Measurements from ENCODE around the gene ZNF362.
"Not testable (repeated sequence)": the region's sequence is repeated elsewhere in the genome, so short reads cannot be mapped to it uniquely, and the experiment has no call there.

ZNF362 gene, protein sequence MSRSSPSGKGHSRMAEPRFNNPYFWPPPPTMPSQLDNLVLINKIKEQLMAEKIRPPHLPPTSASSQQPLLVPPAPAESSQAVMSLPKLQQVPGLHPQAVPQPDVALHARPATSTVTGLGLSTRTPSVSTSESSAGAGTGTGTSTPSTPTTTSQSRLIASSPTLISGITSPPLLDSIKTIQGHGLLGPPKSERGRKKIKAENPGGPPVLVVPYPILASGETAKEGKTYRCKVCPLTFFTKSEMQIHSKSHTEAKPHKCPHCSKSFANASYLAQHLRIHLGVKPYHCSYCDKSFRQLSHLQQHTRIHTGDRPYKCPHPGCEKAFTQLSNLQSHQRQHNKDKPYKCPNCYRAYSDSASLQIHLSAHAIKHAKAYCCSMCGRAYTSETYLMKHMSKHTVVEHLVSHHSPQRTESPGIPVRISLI

DNA sequence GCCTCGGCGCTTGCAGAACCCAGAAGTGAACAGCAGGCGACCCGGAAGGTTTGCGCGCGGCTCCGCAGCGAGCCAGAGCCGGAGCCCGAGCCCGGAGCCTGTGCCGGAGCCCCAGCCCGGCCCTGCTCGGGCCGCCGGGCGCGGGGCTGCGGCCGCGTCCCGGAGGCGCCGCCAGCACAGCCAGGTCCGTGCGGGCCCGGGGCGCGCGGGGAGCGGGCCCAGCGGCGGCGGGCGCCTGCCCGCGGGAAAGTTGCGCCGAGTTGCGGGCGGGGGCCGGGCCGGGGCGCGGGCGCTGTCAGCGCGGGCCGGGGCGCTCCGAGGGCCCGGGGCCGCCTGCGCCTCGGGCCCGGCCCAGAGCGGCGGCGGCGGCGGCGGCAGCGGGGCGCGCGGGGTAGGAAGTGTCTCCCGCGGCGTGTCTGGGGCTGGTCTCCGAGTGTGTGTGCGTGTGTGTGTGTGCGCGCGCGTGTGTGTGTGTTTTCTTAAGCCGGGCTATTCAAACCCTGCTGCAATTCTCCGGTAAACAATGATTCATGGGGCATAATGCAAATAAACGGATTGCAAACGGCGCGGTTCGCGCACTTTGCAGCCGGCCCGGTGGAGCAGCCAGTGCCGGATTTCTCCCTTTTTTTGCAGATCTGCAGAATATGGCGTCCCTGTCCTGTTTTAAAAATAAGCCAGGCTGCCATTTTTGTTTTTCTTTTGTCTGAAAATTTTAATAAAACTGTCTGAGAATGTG is at the start of gene ZNF362:
TSS of gene ZNF362 (plus strand) at position 22 of the 736 bp plus-strand sequence. CDS start 14,083 bp downstream, outside the sequence.
- in situ Hi-C loops (cut with MboI; ENCODE audit: low sequenced_read_pairs), result no loop called here

DNA sequence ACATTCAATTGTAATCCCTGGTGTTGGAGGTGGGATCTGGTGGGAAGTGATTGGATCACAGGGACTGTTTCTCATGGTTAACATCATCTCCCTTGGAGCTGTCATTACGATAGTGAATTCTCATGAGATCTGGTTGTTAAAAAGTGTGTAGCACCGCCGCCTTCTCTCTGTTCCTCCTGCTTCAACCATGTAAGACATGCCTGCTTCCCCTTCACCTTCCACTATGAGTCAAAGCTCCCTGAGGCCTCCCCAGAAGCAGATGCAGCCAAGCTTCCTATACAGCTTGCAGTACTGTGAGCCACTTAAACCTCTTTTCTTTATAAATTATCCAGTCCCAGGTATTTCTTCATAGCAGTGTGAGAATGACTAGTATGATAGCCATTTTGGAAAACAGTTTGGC is 44.3 kb upstream of the ZNF362 start:
- in situ Hi-C loops (cut with MboI; ENCODE audit: low sequenced_read_pairs), result no loop called here

DNA sequence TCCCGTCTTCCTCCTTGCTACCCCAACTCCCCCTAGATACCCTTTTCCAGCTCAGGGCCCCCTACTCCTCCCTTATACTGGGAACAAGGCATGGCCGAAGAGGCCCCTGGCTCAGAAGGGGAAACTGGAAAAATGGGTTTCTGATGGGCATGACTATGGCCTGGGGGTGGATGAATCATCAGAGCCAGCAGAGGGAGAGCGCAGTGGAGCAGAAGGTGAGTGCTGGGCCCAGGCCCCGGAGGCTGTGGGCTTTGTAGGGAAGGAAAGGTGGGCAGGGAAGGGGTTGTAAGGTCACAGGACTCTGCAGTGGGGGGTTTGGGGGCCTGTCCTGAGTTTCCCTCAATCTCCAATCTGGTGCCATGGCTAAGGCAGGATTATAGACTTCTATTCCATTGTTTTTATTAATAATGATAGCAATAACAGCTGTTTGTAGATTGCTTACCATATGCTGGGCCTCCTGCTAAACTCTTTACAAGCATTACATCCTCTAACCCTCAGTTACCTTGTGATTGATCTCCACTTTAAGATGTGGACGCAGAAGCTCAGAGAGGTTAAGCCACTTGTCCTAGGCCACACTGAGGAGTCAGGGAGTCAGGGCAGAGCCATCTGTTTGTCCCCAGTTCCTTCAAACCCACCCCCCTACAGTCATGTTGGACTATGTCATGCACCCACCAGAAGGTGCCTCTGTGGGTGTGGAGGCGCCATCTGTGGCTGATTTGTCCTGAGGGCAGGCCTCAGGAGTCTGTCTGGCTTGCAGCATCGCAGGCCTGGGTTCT is 36.2 kb upstream of the ZNF362 start:
- in situ Hi-C loops (cut with MboI; ENCODE audit: low sequenced_read_pairs), result no loop called here

DNA sequence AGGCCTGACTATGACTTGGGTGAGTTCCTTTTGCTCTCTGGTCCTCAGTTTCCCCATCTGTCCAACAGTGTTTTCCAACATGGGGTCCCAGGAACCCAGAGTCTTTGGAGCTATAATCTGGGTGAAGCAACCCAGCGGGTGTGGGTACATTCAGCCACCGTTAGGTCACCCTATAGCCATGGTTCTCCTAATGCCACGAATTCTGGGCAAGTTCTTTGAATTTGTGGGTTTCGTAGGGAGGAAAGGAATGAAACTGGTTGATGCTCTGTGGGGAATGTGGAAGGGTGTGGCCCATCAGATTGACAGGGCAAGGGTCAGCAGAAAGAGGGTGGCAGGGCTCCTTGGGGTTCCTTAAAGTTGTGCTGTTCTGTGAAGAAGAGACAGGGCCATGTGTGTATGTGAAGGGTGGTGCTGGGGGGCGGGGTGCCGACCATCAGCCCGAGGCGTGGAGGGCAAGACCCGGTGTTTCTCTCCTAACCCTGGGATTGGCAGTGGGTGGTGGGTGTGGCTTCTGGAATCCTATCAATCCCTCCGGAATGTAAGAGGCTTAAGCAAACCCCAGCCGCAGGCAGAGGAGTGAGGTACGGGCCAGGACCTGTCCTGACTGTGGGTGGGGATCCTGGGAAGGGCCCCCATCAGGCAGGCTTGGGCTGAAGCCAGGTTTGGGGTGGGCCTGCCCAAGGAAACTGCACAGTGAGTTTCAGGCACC is 35.5 kb upstream of the ZNF362 start:
- in situ Hi-C loops (cut with MboI; ENCODE audit: low sequenced_read_pairs), result no loop called here

DNA sequence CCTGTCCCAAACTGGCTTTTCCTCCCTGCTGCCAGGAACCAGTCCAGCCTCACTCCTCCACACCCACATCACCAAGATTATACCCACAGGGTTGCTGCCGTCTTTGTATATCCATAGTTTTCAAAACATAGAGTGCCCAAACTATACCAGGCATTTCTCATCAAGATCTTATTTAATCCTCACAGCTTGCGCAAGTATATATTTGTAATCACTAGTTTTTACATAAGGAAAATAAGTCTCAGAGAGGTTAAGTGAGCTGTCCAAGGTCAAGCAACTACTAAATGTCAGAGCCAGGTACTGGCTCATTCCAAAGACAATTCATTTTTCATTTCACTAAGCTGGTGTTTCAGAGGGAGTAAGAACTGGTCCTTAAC is 34.9 kb upstream of the ZNF362 start:
- in situ Hi-C loops (cut with MboI; ENCODE audit: low sequenced_read_pairs), result no loop called here

DNA sequence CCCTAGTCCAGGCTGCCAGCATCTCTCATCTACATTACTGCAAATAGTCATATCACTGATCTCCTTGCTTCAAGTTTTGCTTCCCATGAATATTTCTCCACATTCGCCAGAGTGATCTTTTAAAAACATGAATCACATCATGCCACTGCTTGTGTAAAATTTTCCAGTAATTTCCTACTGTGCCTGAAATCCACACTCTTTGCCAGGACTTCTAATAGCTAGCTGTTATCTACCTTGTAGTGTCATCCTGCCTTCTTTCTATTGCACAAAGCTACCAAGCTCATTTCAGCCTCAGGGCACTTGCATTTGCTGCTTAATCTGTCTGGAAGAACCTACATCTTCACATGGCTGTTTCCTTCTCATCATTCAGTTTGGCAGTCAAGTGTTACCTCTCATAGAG is 33.9 kb upstream of the ZNF362 start:
- in situ Hi-C loops (cut with MboI; ENCODE audit: low sequenced_read_pairs), result no loop called here

DNA sequence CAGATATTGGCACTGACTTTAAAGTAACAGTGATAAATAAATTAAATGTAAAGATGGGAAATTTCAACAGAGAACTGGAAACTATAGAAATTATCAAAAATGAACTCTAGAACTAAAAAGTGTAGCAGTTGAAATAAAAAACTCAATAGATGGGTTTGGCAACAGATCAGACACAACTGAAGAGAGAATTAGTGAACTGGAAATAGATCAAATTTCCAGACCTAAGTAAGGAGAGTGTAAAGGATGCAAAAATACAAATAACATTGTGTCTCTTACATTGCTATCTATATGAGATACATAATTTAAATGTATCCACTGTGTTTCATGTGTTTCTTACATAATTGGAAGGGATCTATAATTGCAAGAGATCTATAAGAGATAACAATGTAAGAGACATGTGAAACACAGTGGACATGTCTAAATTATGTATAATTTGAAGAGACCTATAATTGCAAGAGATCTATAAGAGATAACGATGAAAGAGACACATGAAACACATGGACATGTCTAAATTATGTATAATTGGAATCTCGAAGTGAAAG is 32.1 kb upstream of the ZNF362 start:
- in situ Hi-C loops (cut with MboI; ENCODE audit: low sequenced_read_pairs), result no loop called here

DNA sequence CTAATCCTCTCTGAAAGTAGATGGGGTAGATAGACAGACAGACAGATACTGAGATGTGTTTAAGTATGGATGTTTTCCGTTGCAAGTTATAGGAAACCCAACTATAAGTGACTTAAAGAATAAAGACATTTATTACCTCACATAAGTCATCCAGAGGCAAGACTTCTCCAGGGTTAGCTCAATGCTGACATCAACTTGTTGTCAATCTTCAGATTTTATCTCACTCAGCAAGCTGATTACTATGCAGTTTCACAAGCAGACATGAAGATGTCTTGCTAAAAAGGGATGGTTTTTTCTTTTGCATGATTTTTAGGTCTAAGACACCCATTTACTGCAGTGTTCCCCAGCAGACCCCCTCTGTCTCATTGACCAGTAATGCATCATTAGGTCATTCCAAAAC is 30.7 kb upstream of the ZNF362 start:
- in situ Hi-C loops (cut with MboI; ENCODE audit: low sequenced_read_pairs), result no loop called here

DNA sequence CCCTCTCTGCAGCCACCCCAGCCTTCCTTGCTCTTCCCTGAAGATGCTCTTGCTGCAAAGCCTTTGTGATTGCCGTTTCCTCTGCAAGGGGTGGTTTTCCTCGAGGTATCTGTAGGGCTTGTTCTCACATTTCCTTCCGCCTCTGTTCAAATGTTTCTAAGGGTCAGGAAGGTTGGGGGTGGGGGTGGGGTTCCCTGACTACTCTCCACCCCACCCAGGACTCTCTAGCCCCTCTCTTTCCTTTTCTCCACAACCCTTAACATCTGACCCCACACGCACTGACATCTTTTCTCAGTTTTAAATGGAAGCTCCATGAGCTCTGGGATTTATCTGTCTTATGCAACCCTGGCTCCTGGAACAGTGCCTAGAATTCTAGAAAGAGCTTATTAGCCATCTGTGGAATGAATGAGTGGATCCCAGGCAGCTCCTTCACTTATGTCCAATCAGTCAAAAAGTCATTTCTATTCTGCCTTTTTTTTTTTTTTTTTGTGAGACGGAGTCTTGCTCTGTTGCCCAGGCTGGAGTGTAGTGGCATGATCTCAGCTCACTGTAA is 27.3 kb upstream of the ZNF362 start:
- in situ Hi-C loops (cut with MboI; ENCODE audit: low sequenced_read_pairs), result no loop called here

DNA sequence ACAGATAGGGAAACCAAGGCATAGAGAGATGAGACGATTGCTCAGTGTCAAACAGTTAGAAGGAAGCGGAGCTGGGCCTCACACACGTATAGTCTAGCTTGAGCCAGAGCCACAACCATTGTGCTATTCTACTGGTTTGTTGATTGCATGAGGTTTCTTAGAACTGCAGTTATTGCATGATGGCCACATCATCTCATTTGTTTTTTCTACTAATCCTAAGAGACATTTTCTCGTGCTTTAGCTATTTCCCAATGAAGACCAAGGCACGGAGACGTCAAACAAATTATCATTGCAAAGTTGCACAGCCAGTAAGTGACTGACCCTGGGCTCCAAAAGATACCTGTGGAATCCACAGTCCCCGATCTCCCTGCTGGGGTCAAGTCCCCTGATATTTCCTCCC is 25.1 kb upstream of the ZNF362 start:
- in situ Hi-C loops (cut with MboI; ENCODE audit: low sequenced_read_pairs), result no loop called here

DNA sequence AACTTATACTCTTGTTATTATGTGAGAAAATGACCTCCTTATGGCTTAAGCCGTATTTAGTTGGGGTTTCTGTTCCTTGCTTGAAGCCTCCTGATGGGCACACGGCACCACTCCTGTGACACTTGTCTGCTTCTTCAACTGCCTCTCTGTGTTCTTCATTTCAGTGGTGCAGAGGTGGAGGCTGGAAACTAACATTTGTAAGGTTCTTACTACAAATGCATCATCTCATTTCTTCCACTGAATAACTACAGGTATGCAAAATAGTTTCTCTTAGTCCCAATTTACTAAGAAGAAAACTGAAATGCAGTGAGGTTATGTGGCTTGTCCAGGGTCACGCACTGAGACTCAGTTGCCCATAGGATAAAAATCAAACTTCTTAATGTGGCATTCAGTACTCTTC is 23.6 kb upstream of the ZNF362 start:
- in situ Hi-C loops (cut with MboI; ENCODE audit: low sequenced_read_pairs), result no loop called here

DNA sequence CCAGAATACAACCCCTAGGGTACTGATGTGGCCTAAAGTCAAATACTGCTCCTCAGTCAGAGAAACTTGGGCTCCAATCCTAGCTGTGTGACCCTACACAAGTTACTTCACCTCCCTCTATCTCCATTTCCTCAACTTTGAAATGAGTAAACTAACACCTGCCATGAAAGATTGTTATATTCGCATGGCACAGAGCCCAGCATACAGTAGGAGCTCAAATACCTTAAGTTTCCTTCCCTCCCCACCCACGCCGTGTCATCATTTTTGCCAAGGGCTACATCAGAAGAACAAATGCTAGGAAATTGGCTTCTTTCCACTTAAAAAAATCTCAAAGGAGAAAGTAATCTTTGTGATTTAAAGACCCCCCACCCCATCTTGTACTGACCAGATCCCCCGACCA is 22.2 kb upstream of the ZNF362 start:
- in situ Hi-C loops (cut with MboI; ENCODE audit: low sequenced_read_pairs), result no loop called here

DNA sequence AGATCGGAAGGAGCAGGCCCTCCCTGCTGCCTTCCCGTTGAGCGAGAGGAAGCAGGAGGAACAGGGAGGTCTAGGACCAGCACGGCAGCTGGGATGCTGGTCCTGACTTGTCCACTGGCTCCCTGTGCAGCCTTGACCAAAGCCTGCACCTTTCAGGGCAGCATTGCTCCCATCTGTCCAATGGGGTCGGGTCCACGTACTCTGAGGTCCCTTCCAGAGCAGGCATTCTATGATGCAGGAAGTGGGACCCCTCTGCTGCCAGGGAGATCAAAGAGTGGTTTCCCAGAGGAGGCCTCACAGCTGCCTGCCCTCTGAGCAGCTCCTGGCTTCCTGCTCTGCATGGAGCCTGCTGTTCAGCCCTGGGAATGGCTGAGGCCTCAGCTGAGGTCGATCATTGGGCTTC is 21.7 kb upstream of the ZNF362 start:
- in situ Hi-C loops (cut with MboI; ENCODE audit: low sequenced_read_pairs), result no loop called here

DNA sequence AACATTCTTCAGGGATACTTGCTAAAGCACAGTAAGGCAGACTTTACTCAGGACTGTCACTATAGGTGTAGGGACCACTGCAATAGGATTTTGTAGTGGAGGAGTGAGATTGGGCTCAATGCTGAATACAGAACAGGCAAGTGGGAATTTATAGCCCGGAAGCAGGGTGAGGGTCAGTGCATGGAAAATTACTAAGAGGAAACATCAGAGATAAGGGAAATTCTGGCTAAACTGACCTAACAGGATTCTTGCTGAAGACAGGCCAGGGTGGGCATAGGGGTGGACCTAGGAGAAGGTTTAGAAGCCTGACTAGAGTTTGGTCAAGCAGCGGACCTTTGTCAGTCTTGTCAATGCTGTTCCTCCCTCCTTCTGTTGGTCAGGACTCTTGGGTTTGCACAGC is 20.8 kb upstream of the ZNF362 start:
- in situ Hi-C loops (cut with MboI; ENCODE audit: low sequenced_read_pairs), result no loop called here

DNA sequence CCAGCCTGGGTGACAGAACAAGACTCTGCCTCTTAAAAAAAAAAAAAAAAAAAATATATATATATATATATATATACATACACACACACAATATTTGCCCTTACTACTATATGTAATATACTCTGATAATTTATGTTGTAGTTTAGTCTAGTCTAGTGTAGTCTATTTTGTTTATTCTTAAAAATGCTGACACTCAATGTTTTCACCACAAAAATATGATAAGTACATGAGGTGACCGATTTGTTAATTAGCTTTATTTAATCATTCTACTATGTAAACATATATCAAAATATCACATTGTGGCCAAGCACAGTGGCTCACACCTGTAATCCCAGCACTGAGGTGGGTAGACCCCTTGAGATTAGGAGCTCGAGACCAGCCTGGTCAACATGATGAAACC is 19.8 kb upstream of the ZNF362 start:
- in situ Hi-C loops (cut with MboI; ENCODE audit: low sequenced_read_pairs), result no loop called here

DNA sequence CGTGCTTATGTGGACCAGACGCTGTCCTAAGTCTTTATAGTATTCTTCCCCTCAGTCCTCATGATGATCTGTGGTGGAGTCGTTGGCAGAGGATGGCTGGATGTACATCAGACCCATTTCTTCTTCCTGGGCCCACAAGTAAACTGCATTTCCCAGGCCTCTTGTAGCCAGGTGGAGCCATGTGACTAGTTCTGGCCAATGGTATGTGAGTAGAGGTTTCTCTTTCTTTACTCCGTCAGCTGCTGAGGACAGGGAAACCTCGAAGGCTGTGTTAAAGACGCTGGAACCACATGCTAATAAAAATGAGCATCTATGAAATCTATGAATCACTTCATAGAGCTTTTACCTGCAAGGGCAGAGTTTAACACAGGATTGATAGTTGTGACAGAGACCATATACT is 18.7 kb upstream of the ZNF362 start:
- in situ Hi-C loops (cut with MboI; ENCODE audit: low sequenced_read_pairs), result no loop called here

DNA sequence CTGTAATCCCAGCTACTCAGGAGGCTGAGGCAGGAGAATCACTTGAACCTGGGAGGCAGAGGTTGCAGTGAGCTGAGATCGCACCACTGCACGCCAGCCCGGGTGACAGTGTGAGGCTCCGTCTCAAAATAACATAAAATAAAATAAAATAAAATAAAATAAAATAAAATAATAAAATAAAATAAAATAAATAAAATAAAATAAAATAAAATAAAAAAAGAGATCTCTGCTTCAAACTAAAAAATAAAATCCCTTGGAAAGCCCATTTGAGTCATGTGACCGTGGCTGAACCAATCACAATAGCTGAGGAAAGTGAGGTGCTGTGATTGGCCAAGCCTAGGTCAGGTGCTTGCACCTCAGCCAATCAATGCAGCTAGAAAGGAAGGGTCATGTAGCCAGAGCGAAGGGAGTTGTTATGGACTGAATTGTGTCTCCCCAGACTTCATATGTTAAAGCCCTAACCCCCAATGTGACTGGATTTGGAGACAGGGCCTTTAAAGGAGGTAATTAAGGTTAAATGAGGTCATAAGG is 18.0 kb upstream of the ZNF362 start:
- in situ Hi-C loops (cut with MboI; ENCODE audit: low sequenced_read_pairs), result not testable (repeated sequence)

DNA sequence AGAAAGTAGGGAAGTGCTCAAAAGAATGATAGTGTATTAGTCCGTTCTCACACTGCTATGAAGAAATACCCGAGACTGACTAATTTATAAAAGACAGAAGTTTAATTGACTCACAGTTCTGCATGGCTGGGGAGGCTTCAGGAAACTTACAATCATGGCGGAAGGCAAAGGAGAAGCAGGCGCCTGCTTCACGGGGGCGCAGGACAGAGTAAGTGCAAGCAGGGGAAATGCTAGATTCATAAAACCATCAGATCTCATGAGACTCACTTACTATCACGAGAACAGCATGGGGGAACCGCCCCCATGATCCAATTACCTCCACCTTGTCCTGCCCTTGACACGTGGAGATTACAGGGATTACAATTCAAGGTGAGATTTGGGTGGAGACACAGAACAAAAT is 16.9 kb upstream of the ZNF362 start:
- in situ Hi-C loops (cut with MboI; ENCODE audit: low sequenced_read_pairs), result not testable (repeated sequence)

DNA sequence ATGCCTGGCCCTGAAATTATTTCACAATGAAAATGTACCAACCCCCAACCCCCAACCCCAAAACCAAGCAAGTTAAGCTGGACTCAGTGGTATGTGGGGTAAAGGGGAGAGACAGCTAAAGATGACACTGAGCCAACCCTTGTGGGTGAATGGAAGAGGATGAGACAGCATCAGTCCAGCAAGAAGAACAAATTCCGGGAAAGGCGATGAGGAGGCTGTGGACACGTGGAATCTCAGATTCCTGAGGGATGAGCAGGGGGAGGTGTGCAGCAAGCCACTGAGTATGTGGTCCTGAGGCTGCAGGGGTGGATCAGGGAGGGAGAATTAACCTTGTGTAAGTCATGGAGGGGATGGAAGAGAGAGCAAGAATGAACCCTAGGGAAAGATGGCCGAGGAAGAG is 14.4 kb upstream of the ZNF362 start:
- in situ Hi-C loops (cut with MboI; ENCODE audit: low sequenced_read_pairs), result no loop called here

DNA sequence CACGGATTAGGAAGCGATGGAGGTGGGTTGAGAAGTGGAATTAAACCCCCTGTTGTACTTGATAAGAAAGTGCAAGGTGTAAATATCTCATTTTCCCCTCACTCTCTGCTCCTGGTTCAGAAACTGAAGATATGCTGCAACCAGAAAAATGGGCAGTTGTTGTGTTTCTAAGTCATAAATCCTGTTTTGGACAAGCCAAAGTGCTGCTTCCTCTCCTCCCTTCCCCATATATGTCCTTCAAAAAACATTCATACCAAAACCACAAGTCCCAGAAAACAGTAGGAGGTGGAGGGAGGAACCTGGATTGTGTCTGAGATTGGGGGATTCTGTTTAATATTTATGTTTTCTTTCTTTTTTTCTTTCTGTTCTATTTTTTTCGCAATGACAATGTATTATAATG is 13.6 kb upstream of the ZNF362 start:
- in situ Hi-C loops (cut with MboI; ENCODE audit: low sequenced_read_pairs), result no loop called here

Measured in hTERT RPE-1 (cell line).